Common myeloid progenitor, CD34-positive (primary cell): ENCODE results near the gene TPSG1. TPM values are rescaled to one million over a fixed set of nuclear protein-coding genes. Genes with fewer than 3 reads are reported as not detected.
"Not testable (repeated sequence)": the region's sequence is repeated elsewhere in the genome, so short reads cannot be mapped to it uniquely, and the experiment has no call there.

Source experiments
- CTCF ChIA-PET: fragments of 350-600 bp; sonication (Branson Sonifier 250); formaldehyde crosslinking; loops from one replicate; lab custom pipeline; 2021; ENCODE audit warnings: antibody characterized with exemption; lab: Charles Lee
- POLR2A ChIA-PET: fragments of 350-600 bp; sonication (Branson Sonifier 250); formaldehyde crosslinking; loops from one replicate; lab custom pipeline; 2021; ENCODE audit warnings: antibody characterized with exemption; lab: Charles Lee
- DNase-seq, 3 donors: peaks; one replicate each; pipeline versions ENCODE4 v3.0.0 to v3.0.0-alpha.2; 2013
- H3K27ac ChIP-seq, 2 experiments: 1 replicate in 1 of 2; 2 replicates in 1 of 2; pipeline ENCODE4 v1.7.0; 2013; ENCODE audit warnings: inconsistent platforms in 2 of 2, low read length in 2 of 2, mild to moderate bottlenecking in 2 of 2, low read depth in 1 of 2, moderate library complexity in 1 of 2; ENCODE audit not compliant: severe bottlenecking in 2 of 2, insufficient read depth in 1 of 2, poor library complexity in 1 of 2
- H3K27me3 ChIP-seq, 5 experiments: replicated peaks in 2 of 5; 1 replicate in 3 of 5; 2 replicates in 2 of 5; pipeline versions ENCODE4 v1.6.1 to v1.7.0; 2013; ENCODE audit warnings: low read length in 4 of 5, mild to moderate bottlenecking in 2 of 5, moderate library complexity in 2 of 5, inconsistent platforms in 1 of 5; ENCODE audit not compliant: insufficient read depth in 5 of 5, control insufficient read depth in 4 of 5
- H3K36me3 ChIP-seq, 4 experiments: 1 replicate in 2 of 4; 2 replicates in 2 of 4; pipeline versions ENCODE4 v1.6.1 to v1.7.0; 2013; ENCODE audit warnings: low read length in 3 of 4, control low read depth in 1 of 4, mild to moderate bottlenecking in 1 of 4; ENCODE audit not compliant: control insufficient read depth in 4 of 4, insufficient read depth in 4 of 4
- H3K4me1 ChIP-seq, 4 experiments: 1 replicate in 3 of 4; 2 replicates in 1 of 4; pipeline versions ENCODE4 v1.6.1 to v1.7.1; 2013; ENCODE audit warnings: low read length in 3 of 4, mild to moderate bottlenecking in 3 of 4, control low read depth in 1 of 4, inconsistent platforms in 1 of 4, moderate library complexity in 1 of 4; ENCODE audit not compliant: control insufficient read depth in 4 of 4, insufficient read depth in 4 of 4; ENCODE audit errors: control extremely low read depth in 1 of 4
- H3K4me3 ChIP-seq, 7 experiments: 1 replicate in 4 of 7; 2 replicates in 3 of 7; pipeline versions ENCODE4 v1.5.1 to v1.7.0; 2013; ENCODE audit warnings: mild to moderate bottlenecking in 7 of 7, low read length in 6 of 7, moderate library complexity in 6 of 7, inconsistent platforms in 2 of 7, low read depth in 2 of 7, control low read depth in 1 of 7; ENCODE audit not compliant: insufficient read depth in 4 of 7, control insufficient read depth in 1 of 7; ENCODE audit errors: extremely low read depth in 1 of 7
- H3K9me3 ChIP-seq, 5 experiments: 1 replicate in 4 of 5; 2 replicates in 1 of 5; pipeline versions ENCODE4 v1.6.1 to v1.7.1; 2013; ENCODE audit warnings: low read length in 4 of 5, mild to moderate bottlenecking in 2 of 5, inconsistent platforms in 1 of 5, low read depth in 1 of 5, moderate library complexity in 1 of 5; ENCODE audit not compliant: control insufficient read depth in 4 of 5, insufficient read depth in 2 of 5; ENCODE audit errors: control extremely low read depth in 1 of 5
- WGBS: methylation state at CpG from one replicate; pipeline ENCODE4 v1.1.5; 2013; ENCODE audit not compliant: insufficient coverage; 5-methylcytosine and 5-hydroxymethylcytosine counted together
- polyA plus RNA-seq: library from polyadenylated mRNA; unstranded; fragments of 120-200 nt; gene quantifications from one replicate; pipeline ENCODE4 v1.2.1, GENCODE V29; 2013

Gene TPSG1
- 0.13 TPM for polyA plus RNA-seq

GRCh38 chr16:1225051-1225451, at the start of gene TPSG1:
TSS of gene TPSG1 (minus strand) at chr16:1225268. CDS start at chr16:1225252, 16 bp downstream.
- ChIA-PET POLR2A (no interaction called here), CTCF (no interaction called here)
- no peak within 1 kb of the TSS for H3K27ac ChIP-seq
- H3K27me3 ChIP-seq: no peaks in the 10 kb centered on the region
- H3K9me3 ChIP-seq: no peaks in the 10 kb centered on the region
- WGBS: 93% methylated on average over 4 of the region's 10 CpGs
- no peaks in the 10 kb centered on the region for H3K4me1 ChIP-seq
- no peaks in the 10 kb centered on the region for H3K36me3 ChIP-seq
- no peak for DNase-seq
- no peak within 1 kb of the TSS for H3K4me3 ChIP-seq

- H3K4me3 ChIP-seq: no peak overlapping the region
- DNase-seq: peak in 2 of 3 donors; percentile 34 to 52
- H3K4me1 ChIP-seq: peaks cover 0 to 11% (median 5%) of the 10 kb centered on the region in 4 experiments
- ChIA-PET POLR2A (interaction anchor here (0.6 kb wide), 1 partner anchor 51 kb away, joined by 4 read pairs; no protein-coding TSS in a partner anchor), CTCF (no interaction called here)
- no peak overlapping the region for H3K27ac ChIP-seq
- no peaks in the 10 kb centered on the region for H3K9me3 ChIP-seq
- WGBS: no CpG with 5 or more reads among the region's 7 CpGs
- H3K36me3 ChIP-seq: no peaks in the 10 kb centered on the region
- H3K27me3 ChIP-seq: peaks cover 0 to 57% (median 6%) of the 10 kb centered on the region in 5 experiments
Measured at GRCh38 chr16:1274767-1275166, 49.7 kb upstream of the TPSG1 start.

- no peak overlapping the region for H3K27ac ChIP-seq
- no peaks in the 10 kb centered on the region for H3K9me3 ChIP-seq
- H3K36me3 ChIP-seq: no peaks in the 10 kb centered on the region
- POLR2A ChIA-PET: no interaction called here
- CTCF ChIA-PET: no interaction called here
- 96% methylated on average over 9 of the region's 15 CpGs for WGBS
- H3K27me3 ChIP-seq: peaks cover 0 to 47% (median 6%) of the 10 kb centered on the region in 5 experiments
- no peak overlapping the region for H3K4me3 ChIP-seq
- H3K4me1 ChIP-seq: peaks cover 0 to 11% (median 5%) of the 10 kb centered on the region in 4 experiments
- no peak for DNase-seq
Measured at GRCh38 chr16:1273816-1274215, 48.7 kb upstream of the TPSG1 start.

- Histone ChIP-seq H3K27ac (no peak overlapping the region), H3K36me3 (no peaks in the 10 kb centered on the region), H3K27me3 (peaks cover 0 to 35% (median 4%) of the 10 kb centered on the region in 5 experiments), H3K4me1 (peaks cover 0 to 11% (median 5%) of the 10 kb centered on the region in 4 experiments), H3K4me3 (no peak overlapping the region), H3K9me3 (no peaks in the 10 kb centered on the region)
- POLR2A ChIA-PET: no interaction called here
- CTCF ChIA-PET: no interaction called here
- WGBS: 78% methylated on average over 5 of the region's 9 CpGs
- no peak for DNase-seq
Measured at GRCh38 chr16:1272453-1273198, 47.6 kb upstream of the TPSG1 start.

GRCh38 chr16:1271724-1272413, 46.8 kb upstream of the TPSG1 start:
- H3K36me3 ChIP-seq, H3K9me3 ChIP-seq, H3K27ac ChIP-seq, H3K4me3 ChIP-seq, POLR2A ChIA-PET: not testable (repeated sequence)
- CTCF ChIA-PET: interaction anchor here (1.0 kb wide), 1 partner anchor 12 kb away, joined by 4 read pairs; no protein-coding TSS in a partner anchor
- H3K27me3 ChIP-seq: peaks cover 0 to 28% (median 3%) of the 10 kb centered on the region in 5 experiments
- 48% methylated on average over 15 of the region's 19 CpGs for WGBS
- DNase-seq: peak in 2 of 3 donors; percentile 43 to 49
- peaks cover 0 to 11% (median 5%) of the 10 kb centered on the region in 4 experiments for H3K4me1 ChIP-seq

GRCh38 chr16:1271380-1271723, 46.3 kb upstream of the TPSG1 start:
- Histone ChIP-seq H3K36me3 (no peaks in the 10 kb centered on the region), H3K27ac (no peak overlapping the region), H3K4me1 (peaks cover 0 to 11% (median 5%) of the 10 kb centered on the region in 4 experiments), H3K27me3 (peaks cover 0 to 26% (median 3%) of the 10 kb centered on the region in 5 experiments), H3K4me3 (no peak overlapping the region), H3K9me3 (no peaks in the 10 kb centered on the region)
- 93% methylated on average over 8 of the region's 12 CpGs for whole genome bisulfite sequencing
- ChIA-PET CTCF (interaction anchor here (1.0 kb wide), 1 partner anchor 13 kb away, joined by 4 read pairs; no protein-coding TSS in a partner anchor), POLR2A (no interaction called here)
- DNase-seq: no peak

GRCh38 chr16:1269418-1269817, 44.4 kb upstream of the TPSG1 start:
- peaks cover 0 to 11% (median 5%) of the 10 kb centered on the region in 4 experiments for H3K4me1 ChIP-seq
- H3K9me3 ChIP-seq, POLR2A ChIA-PET, H3K27ac ChIP-seq, H3K36me3 ChIP-seq, DNase-seq, CTCF ChIA-PET, H3K4me3 ChIP-seq: not testable (repeated sequence)
- H3K27me3 ChIP-seq: peaks cover 0 to 15% (median 3%) of the 10 kb centered on the region in 5 experiments
- 98% methylated on average over 6 of the region's 7 CpGs for WGBS
